H9 (cell line): ENCODE results near the gene CCDC12. TPM values are rescaled to one million over a fixed set of nuclear protein-coding genes. Genes with fewer than 3 reads are reported as not detected.

Experiments
- DNase-seq: peaks from one replicate; pipeline ENCODE4 v3.0.0-alpha.2; 2017
- H2AFZ ChIP-seq: one replicate; pipeline ENCODE4 v1.6.1; 2013; ENCODE audit warnings: mild to moderate bottlenecking, low read length, control low read depth, moderate library complexity
- H2AK5ac ChIP-seq: 2 replicates; pipeline ENCODE4 v1.6.1; 2013; ENCODE audit warnings: low read length, control low read depth, mixed read lengths; ENCODE audit not compliant: insufficient read length
- H2BK120ac ChIP-seq: one replicate; pipeline ENCODE4 v1.6.1; 2013; ENCODE audit warnings: low read depth, mild to moderate bottlenecking, low read length, control low read depth, inconsistent platforms; ENCODE audit not compliant: poor library complexity, severe bottlenecking
- H2BK12ac ChIP-seq: 2 replicates; pipeline ENCODE4 v1.6.1; 2013; ENCODE audit warnings: low read length, control low read depth, mixed read lengths, low read depth; ENCODE audit not compliant: insufficient read length
- H2BK15ac ChIP-seq: 2 replicates; pipeline ENCODE4 v1.6.1; 2013; ENCODE audit warnings: low read depth, low read length, control low read depth
- H2BK20ac ChIP-seq: one replicate; pipeline ENCODE4 v1.6.1; 2013; ENCODE audit warnings: low read depth, mild to moderate bottlenecking, low read length, control low read depth, inconsistent platforms; ENCODE audit not compliant: poor library complexity, severe bottlenecking
- H2BK5ac ChIP-seq: 2 replicates; pipeline ENCODE4 v1.6.1; 2013; ENCODE audit warnings: low read length, control low read depth, mixed read lengths; ENCODE audit not compliant: insufficient read length
- H3K14ac ChIP-seq: 2 replicates; pipeline ENCODE4 v1.6.1; 2013; ENCODE audit warnings: low read length, control low read depth; ENCODE audit not compliant: insufficient read depth
- H3K18ac ChIP-seq: 2 replicates; pipeline ENCODE4 v1.6.1; 2013; ENCODE audit warnings: low read depth, mild to moderate bottlenecking, mixed read lengths, low read length, control low read depth; ENCODE audit not compliant: insufficient read length
- H3K23ac ChIP-seq: 2 replicates; pipeline ENCODE4 v1.6.1; 2013; ENCODE audit warnings: low read length, control low read depth, mixed read lengths, low read depth; ENCODE audit not compliant: insufficient read length
- H3K23me2 ChIP-seq: 2 replicates; pipeline ENCODE4 v1.6.1; 2013; ENCODE audit warnings: low read depth, mild to moderate bottlenecking, mixed read lengths, low read length, control low read depth; ENCODE audit not compliant: insufficient read length, poor library complexity, severe bottlenecking
- H3K27ac ChIP-seq: 2 replicates; pipeline ENCODE4 v1.5.1; 2013; ENCODE audit warnings: low read length, control low read depth, mixed read lengths, low read depth; ENCODE audit not compliant: insufficient read length
- H3K27me3 ChIP-seq: 2 replicates; pipeline ENCODE4 v1.6.1; 2013; ENCODE audit warnings: low read length, control low read depth, inconsistent platforms; ENCODE audit not compliant: insufficient read depth
- H3K4ac ChIP-seq: 2 replicates; pipeline ENCODE4 v1.6.1; 2013; ENCODE audit warnings: low read depth, mild to moderate bottlenecking, control low read depth, inconsistent platforms, low read length, moderate library complexity
- H3K4me1 ChIP-seq: 2 replicates; pipeline ENCODE4 v1.6.1; 2013; ENCODE audit warnings: low read length, control low read depth, inconsistent platforms; ENCODE audit not compliant: insufficient read depth
- H3K4me2 ChIP-seq: 2 replicates; pipeline ENCODE4 v1.6.1; 2013; ENCODE audit warnings: low read length, control low read depth, mixed read lengths; ENCODE audit not compliant: insufficient read length, insufficient read depth
- H3K56ac ChIP-seq: 2 replicates; pipeline ENCODE4 v1.6.1; 2013; ENCODE audit warnings: low read depth, mild to moderate bottlenecking, mixed read lengths, low read length, control low read depth; ENCODE audit not compliant: insufficient read length
- H3K79me1 ChIP-seq: 2 replicates; pipeline ENCODE4 v1.6.1; 2013; ENCODE audit warnings: low read depth, mild to moderate bottlenecking, moderate library complexity, low read length, control low read depth, inconsistent platforms; ENCODE audit not compliant: insufficient read depth, poor library complexity, severe bottlenecking
- H3K79me2 ChIP-seq: 2 replicates; pipeline ENCODE4 v1.6.1; 2013; ENCODE audit warnings: low read length, control low read depth, inconsistent platforms; ENCODE audit not compliant: insufficient read depth
- H3K9ac ChIP-seq: 2 replicates; pipeline ENCODE4 v1.6.1; 2013; ENCODE audit warnings: low read length, control low read depth, mixed read lengths; ENCODE audit not compliant: insufficient read length; ENCODE audit errors: extremely low read depth
- H3K9me3 ChIP-seq: one replicate; pipeline ENCODE4 v1.6.1; 2013; ENCODE audit warnings: low read depth, low read length, inconsistent platforms; ENCODE audit not compliant: control insufficient read depth
- H3T11ph ChIP-seq: one replicate; pipeline ENCODE4 v1.6.1; 2013; ENCODE audit warnings: mild to moderate bottlenecking, low read length, control low read depth, inconsistent platforms
- H4K20me1 ChIP-seq: one replicate; pipeline ENCODE4 v1.6.1; 2013; ENCODE audit not compliant: control insufficient read depth, insufficient read length, insufficient read depth
- H4K5ac ChIP-seq: 2 replicates; pipeline ENCODE4 v1.6.1; 2013; ENCODE audit warnings: low read depth, mild to moderate bottlenecking, mixed read lengths, low read length, control low read depth; ENCODE audit not compliant: insufficient read length
- H4K8ac ChIP-seq: replicated peaks from 2 replicates; pipeline ENCODE4 v1.6.1; 2013; ENCODE audit warnings: low read length, control low read depth, mixed read lengths, low read depth; ENCODE audit not compliant: insufficient read length
- H4K91ac ChIP-seq: 2 replicates; pipeline ENCODE4 v1.6.1; 2013; ENCODE audit warnings: low read depth, mild to moderate bottlenecking, moderate library complexity, mixed read lengths, low read length, control low read depth; ENCODE audit not compliant: insufficient read length
- H3K27ac Mint-ChIP-seq, 3 experiments: 2 replicates in 2 of 3; 3 replicates in 1 of 3; pipeline ENCODE4 v1.8.0; 2020 to 2021; ENCODE audit warnings: mixed read lengths in 3 of 3, mild to moderate bottlenecking in 1 of 3, moderate library complexity in 1 of 3
- H3K27me3 Mint-ChIP-seq: 2 replicates; pipeline ENCODE4 v1.8.0; 2021; ENCODE audit warnings: low read depth, mild to moderate bottlenecking, moderate library complexity, mixed read lengths
- H3K36me3 Mint-ChIP-seq, 3 experiments: 2 replicates in 2 of 3; 3 replicates in 1 of 3; pipeline ENCODE4 v1.8.0; 2020 to 2021; ENCODE audit warnings: low read depth in 3 of 3, mixed read lengths in 3 of 3; ENCODE audit not compliant: insufficient read depth in 1 of 3
- H3K4me1 Mint-ChIP-seq, 2 experiments: 2 replicates each; pipeline ENCODE4 v1.8.0; 2020; ENCODE audit warnings: mixed read lengths in 2 of 2
- H3K4me3 Mint-ChIP-seq, 2 experiments: 2 replicates in 1 of 2; 3 replicates in 1 of 2; pipeline ENCODE4 v1.8.0; 2020 to 2021; ENCODE audit warnings: mild to moderate bottlenecking in 2 of 2, mixed read lengths in 2 of 2, moderate library complexity in 1 of 2
- H3K9me3 Mint-ChIP-seq, 2 experiments: 2 replicates in 1 of 2; 3 replicates in 1 of 2; pipeline ENCODE4 v1.8.0; 2020; ENCODE audit warnings: mild to moderate bottlenecking in 2 of 2, mixed read lengths in 2 of 2, moderate library complexity in 1 of 2
- WGBS: extraction: QIAGEN DNeasy Blood & Tissue Kit; methylation state at CpG from one replicate; pipeline ENCODE4 v1.1.7; 2013; ENCODE audit warnings: missing lambda C conversion rate, low lambda C conversion rate, mixed read lengths; ENCODE audit not compliant: insufficient read length; ENCODE audit errors: extremely low coverage; 5-methylcytosine and 5-hydroxymethylcytosine counted together
- total RNA-seq: library from RNA; stranded (reverse); gene quantifications from 2 replicates; pipeline ENCODE4 v1.2.1, GENCODE V29; 2021
- TF ChIP-seq, protein P1 (sequence below): fragments of 200-600 bp; sonication (generic); conservative IDR thresholded peaks from 3 replicates; pipeline ENCODE4 v1.8.0; 2021; ENCODE audit warnings: antibody characterized with exemption, mild to moderate bottlenecking

The CCDC12 gene
- total RNA-seq, 1 experiment from 2014 or later = 54.0 TPM

- H2AK5ac ChIP-seq = no peak overlapping the region
- H3K36me3 Mint-ChIP-seq = peaks cover 10 to 20% (median 15%) of the 10 kb centered on the region in 3 experiments
- no peak overlapping the region for H3K14ac ChIP-seq
- no peak overlapping the region for H3K23ac ChIP-seq
- H3K79me2 ChIP-seq = peaks cover 3% of the 10 kb centered on the region; the same call in 1 of the 2 replicates
- no peak overlapping the region for H2BK20ac ChIP-seq
- no peak overlapping the region for H3K4ac ChIP-seq
- DNase-seq = no peak
- no peak overlapping the region for H4K5ac ChIP-seq
- H3K9me3 Mint-ChIP-seq = no peaks in the 10 kb centered on the region
- no peak overlapping the region for H4K8ac ChIP-seq
- H2AFZ ChIP-seq = no peak overlapping the region
- peaks cover 3% of the 10 kb centered on the region; the same call in 1 of the 2 replicates for H3K27me3 Mint-ChIP-seq
- peaks cover 3% of the 10 kb centered on the region; the same call in 1 of the 2 replicates for H3K27me3 ChIP-seq
- H3K18ac ChIP-seq = no peak overlapping the region
- no peak overlapping the region for H2BK120ac ChIP-seq
- no CpG with 5 or more reads among the region's 5 CpGs for WGBS
- H3K9me3 ChIP-seq = no peaks in the 10 kb centered on the region
- H2BK12ac ChIP-seq = no peak overlapping the region
- H3K4me1 Mint-ChIP-seq = peaks cover 43 to 49% of the 10 kb centered on the region in 2 experiments
- H4K20me1 ChIP-seq = no peaks in the 10 kb centered on the region
- TF ChIP-seq, protein P1, sequence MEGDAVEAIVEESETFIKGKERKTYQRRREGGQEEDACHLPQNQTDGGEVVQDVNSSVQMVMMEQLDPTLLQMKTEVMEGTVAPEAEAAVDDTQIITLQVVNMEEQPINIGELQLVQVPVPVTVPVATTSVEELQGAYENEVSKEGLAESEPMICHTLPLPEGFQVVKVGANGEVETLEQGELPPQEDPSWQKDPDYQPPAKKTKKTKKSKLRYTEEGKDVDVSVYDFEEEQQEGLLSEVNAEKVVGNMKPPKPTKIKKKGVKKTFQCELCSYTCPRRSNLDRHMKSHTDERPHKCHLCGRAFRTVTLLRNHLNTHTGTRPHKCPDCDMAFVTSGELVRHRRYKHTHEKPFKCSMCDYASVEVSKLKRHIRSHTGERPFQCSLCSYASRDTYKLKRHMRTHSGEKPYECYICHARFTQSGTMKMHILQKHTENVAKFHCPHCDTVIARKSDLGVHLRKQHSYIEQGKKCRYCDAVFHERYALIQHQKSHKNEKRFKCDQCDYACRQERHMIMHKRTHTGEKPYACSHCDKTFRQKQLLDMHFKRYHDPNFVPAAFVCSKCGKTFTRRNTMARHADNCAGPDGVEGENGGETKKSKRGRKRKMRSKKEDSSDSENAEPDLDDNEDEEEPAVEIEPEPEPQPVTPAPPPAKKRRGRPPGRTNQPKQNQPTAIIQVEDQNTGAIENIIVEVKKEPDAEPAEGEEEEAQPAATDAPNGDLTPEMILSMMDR = no peak
- H3K4me3 Mint-ChIP-seq = no peak overlapping the region
- H3T11ph ChIP-seq = no peak overlapping the region
- no peaks in the 10 kb centered on the region for H3K23me2 ChIP-seq
- no peak overlapping the region for H3K56ac ChIP-seq
- no peak overlapping the region for H3K4me2 ChIP-seq
- peaks cover 7% of the 10 kb centered on the region; the same call in 1 of the 2 replicates for H3K4me1 ChIP-seq
- H3K79me1 ChIP-seq = no peaks in the 10 kb centered on the region
- no peak overlapping the region for H4K91ac ChIP-seq
- no peak overlapping the region for H2BK5ac ChIP-seq
- H2BK15ac ChIP-seq = no peak overlapping the region
- no peak overlapping the region for H3K9ac ChIP-seq
- H3K27ac Mint-ChIP-seq = no peak overlapping the region
- H3K27ac ChIP-seq = no peak overlapping the region
These were observed 9.0 kb upstream of the CCDC12 start for GRCh38 chr3:46985588-46985987.
